Gastrocnemius medialis (tissue), 4 donors: ENCODE results near the gene FSIP1.

Experiments used
- POLR2A ChIP-seq, 2 donors: fragments of 450-650 bp; IDR thresholded peaks; one replicate each; pipeline ENCODE4 v1.6.1; 2017; ENCODE audit warnings: antibody characterized with exemption in 2 of 2, mild to moderate bottlenecking in 2 of 2, moderate library complexity in 2 of 2
- TF ChIP-seq, protein P1 (sequence below), 5 experiments: fragments of 450-650 bp in 3 of 5; fragments of 200-600 bp in 2 of 5; sonication (generic) in 2 of 5; IDR thresholded peaks in 4 of 5; conservative IDR thresholded peaks in 1 of 5; 1 replicate in 4 of 5; 2 replicates in 1 of 5; pipeline ENCODE4 v1.5.1; 2016 to 2019; ENCODE audit warnings: antibody characterized with exemption in 5 of 5, mild to moderate bottlenecking in 3 of 5, moderate library complexity in 3 of 5

DNA sequence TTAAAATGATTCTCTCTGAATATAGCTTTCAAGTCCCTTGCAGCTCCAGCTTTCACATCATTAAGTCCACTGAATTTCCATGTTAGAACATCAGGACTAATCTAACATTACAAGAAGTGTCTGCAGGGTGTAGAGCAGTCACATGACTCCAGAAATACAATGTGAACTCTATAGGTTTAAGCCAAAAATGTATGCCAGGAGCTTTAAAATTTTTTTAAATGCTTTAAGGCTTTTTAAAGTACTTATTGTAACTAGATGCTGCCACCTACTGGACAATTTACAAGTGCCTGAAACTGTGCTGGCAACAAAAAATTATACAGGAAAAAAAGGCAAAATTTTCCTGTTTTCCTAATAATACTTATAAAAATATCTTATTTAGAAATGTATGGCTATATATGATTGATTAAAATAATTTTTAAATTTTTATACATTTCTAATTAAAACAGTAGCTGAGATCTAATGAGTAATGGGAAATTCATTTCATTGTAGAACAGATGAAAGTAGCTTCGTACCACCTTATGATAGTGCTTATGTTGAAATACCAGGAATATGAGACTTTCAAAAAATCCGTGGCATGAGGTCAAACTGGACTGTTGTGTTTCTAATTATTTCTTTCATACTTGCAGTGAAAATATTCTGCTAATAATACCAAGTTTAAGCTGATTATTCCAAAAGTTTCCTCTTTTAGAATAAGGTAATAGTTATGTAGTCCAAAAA lies 25.7 kb downstream of the FSIP1 start:
- TF ChIP-seq, protein P1, sequence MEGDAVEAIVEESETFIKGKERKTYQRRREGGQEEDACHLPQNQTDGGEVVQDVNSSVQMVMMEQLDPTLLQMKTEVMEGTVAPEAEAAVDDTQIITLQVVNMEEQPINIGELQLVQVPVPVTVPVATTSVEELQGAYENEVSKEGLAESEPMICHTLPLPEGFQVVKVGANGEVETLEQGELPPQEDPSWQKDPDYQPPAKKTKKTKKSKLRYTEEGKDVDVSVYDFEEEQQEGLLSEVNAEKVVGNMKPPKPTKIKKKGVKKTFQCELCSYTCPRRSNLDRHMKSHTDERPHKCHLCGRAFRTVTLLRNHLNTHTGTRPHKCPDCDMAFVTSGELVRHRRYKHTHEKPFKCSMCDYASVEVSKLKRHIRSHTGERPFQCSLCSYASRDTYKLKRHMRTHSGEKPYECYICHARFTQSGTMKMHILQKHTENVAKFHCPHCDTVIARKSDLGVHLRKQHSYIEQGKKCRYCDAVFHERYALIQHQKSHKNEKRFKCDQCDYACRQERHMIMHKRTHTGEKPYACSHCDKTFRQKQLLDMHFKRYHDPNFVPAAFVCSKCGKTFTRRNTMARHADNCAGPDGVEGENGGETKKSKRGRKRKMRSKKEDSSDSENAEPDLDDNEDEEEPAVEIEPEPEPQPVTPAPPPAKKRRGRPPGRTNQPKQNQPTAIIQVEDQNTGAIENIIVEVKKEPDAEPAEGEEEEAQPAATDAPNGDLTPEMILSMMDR (IDR thresholded peaks at IDR 0.05 in 4 of 5, conservative IDR thresholded peaks at IDR 0.05 in 1 of 5) = peak; percentile 52 to 86 (median 55)
- no peak for TF ChIP-seq POLR2A (IDR thresholded peaks at IDR 0.05)
